HepG2 (cell line): ENCODE results near the gene XAGE3. TPM values are rescaled to one million over a fixed set of nuclear protein-coding genes. Genes with fewer than 3 reads are reported as not detected.

Source experiments
- AHR ChIP-seq: IDR thresholded peaks from 2 replicates; pipeline ENCODE4 v1.6.1; 2018; ENCODE audit warnings: missing genetic modification reagents, missing compliant biosample characterization
- HNF4G ChIP-seq, 2 experiments: sonication (generic) in 1 of 2; formaldehyde crosslinking in 1 of 2; IDR thresholded peaks; 2 replicates each; pipeline versions ENCODE4 v1.4.0 to v1.6.1; 2011 to 2020; ENCODE audit warnings: borderline replicate concordance in 2 of 2, low read depth in 2 of 2, mild to moderate bottlenecking in 2 of 2, low read length in 1 of 2, missing genetic modification reagents in 1 of 2, moderate library complexity in 1 of 2
- PHF5A ChIP-seq: IDR thresholded peaks from one replicate; pipeline ENCODE4 v1.6.1; 2018; ENCODE audit warnings: low read depth, missing genetic modification reagents; ENCODE audit not compliant: unreplicated experiment
- SMARCE1 ChIP-seq: fragments of 450-650 bp; IDR thresholded peaks from 2 replicates; pipeline ENCODE4 v1.6.1; 2017; ENCODE audit warnings: borderline replicate concordance
- ZNF543 ChIP-seq: sonication (generic); formaldehyde crosslinking; IDR thresholded peaks from 2 replicates; pipeline ENCODE4 v1.4.0; 2020; ENCODE audit warnings: mild to moderate bottlenecking, missing genetic modification reagents
- ZNF691 ChIP-seq: sonication (generic); formaldehyde crosslinking; IDR thresholded peaks from 2 replicates; pipeline ENCODE4 v1.4.0; 2020; ENCODE audit warnings: missing genetic modification reagents, low read depth, mild to moderate bottlenecking, borderline replicate concordance
- polyA plus RNA-seq, 8 experiments: library from polyadenylated mRNA; depleted of rRNA in 3 of 8; stranded (reverse) in 7 of 8; unstranded in 1 of 8; fragments of >200 nt; fragmentation: Illumina TruSeq in 4 of 8; extraction: Trizol in 4 of 8; gene quantifications; 2 replicates each; pipeline versions ENCODE4 v1.2.1 to v1.2.3, GENCODE V29; 2011 to 2016; ENCODE audit warnings: low read depth in 4 of 8, missing spikeins in 1 of 8, mixed read lengths in 1 of 8; ENCODE audit not compliant: insufficient read depth in 1 of 8
- total RNA-seq, 5 experiments: library from RNA; depleted of rRNA; stranded (reverse); fragments of >200 nt; fragmentation: Illumina TruSeq; extraction: Trizol; gene quantifications; 2 replicates each; pipeline ENCODE4 v1.2.3, GENCODE V29; 2016; ENCODE audit warnings: low read depth in 1 of 5
- TF ChIP-seq, protein P1 (sequence below): sonication (generic); formaldehyde crosslinking; IDR thresholded peaks from 2 replicates; pipeline ENCODE4 v1.4.0; 2020; ENCODE audit warnings: missing genetic modification reagents
- TF ChIP-seq, protein P2 (sequence below): sonication (generic); formaldehyde crosslinking; IDR thresholded peaks from 2 replicates; pipeline ENCODE4 v1.4.0; 2020; ENCODE audit warnings: missing genetic modification reagents, borderline replicate concordance
- TF ChIP-seq, protein P3 (sequence below): sonication (generic); formaldehyde crosslinking; conservative IDR thresholded peaks from 2 replicates; pipeline ENCODE4 v1.4.0; 2020; ENCODE audit warnings: missing genetic modification reagents

XAGE3 gene
- total and polyA plus RNA-seq, 2 of the 13 experiments (the other 11 are each of a cell fraction or from before 2014, with no cell fraction given): not detected

DNA sequence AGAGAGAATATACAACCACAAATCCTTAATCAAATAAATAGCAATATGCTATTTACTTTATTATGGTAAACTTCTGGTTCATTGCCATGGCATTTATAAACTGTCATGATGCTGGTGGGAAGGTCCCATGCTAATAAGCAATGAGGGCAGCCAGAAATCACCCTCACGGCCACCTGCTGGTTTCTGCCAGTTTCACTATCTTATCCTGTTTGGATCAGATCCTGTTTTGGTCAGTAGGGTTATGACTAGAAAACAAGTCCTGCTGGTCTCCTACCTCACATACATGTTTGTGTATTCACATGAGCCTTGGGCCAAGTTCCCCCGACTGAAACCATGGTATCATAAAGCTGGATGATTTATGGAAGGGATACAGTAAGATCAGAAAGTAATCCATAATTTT, 28.7 kb downstream of the XAGE3 start (continued):
- TF ChIP-seq, protein P1, sequence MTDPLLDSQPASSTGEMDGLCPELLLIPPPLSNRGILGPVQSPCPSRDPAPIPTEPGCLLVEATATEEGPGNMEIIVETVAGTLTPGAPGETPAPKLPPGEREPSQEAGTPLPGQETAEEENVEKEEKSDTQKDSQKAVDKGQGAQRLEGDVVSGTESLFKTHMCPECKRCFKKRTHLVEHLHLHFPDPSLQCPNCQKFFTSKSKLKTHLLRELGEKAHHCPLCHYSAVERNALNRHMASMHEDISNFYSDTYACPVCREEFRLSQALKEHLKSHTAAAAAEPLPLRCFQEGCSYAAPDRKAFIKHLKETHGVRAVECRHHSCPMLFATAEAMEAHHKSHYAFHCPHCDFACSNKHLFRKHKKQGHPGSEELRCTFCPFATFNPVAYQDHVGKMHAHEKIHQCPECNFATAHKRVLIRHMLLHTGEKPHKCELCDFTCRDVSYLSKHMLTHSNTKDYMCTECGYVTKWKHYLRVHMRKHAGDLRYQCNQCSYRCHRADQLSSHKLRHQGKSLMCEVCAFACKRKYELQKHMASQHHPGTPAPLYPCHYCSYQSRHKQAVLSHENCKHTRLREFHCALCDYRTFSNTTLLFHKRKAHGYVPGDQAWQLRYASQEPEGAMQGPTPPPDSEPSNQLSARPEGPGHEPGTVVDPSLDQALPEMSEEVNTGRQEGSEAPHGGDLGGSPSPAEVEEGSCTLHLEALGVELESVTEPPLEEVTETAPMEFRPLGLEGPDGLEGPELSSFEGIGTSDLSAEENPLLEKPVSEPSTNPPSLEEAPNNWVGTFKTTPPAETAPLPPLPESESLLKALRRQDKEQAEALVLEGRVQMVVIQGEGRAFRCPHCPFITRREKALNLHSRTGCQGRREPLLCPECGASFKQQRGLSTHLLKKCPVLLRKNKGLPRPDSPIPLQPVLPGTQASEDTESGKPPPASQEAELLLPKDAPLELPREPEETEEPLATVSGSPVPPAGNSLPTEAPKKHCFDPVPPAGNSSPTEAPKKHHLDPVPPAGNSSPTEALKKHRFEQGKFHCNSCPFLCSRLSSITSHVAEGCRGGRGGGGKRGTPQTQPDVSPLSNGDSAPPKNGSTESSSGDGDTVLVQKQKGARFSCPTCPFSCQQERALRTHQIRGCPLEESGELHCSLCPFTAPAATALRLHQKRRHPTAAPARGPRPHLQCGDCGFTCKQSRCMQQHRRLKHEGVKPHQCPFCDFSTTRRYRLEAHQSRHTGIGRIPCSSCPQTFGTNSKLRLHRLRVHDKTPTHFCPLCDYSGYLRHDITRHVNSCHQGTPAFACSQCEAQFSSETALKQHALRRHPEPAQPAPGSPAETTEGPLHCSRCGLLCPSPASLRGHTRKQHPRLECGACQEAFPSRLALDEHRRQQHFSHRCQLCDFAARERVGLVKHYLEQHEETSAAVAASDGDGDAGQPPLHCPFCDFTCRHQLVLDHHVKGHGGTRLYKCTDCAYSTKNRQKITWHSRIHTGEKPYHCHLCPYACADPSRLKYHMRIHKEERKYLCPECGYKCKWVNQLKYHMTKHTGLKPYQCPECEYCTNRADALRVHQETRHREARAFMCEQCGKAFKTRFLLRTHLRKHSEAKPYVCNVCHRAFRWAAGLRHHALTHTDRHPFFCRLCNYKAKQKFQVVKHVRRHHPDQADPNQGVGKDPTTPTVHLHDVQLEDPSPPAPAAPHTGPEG (CRISPR knock-in tag): no peak
- TF ChIP-seq, protein P2, sequence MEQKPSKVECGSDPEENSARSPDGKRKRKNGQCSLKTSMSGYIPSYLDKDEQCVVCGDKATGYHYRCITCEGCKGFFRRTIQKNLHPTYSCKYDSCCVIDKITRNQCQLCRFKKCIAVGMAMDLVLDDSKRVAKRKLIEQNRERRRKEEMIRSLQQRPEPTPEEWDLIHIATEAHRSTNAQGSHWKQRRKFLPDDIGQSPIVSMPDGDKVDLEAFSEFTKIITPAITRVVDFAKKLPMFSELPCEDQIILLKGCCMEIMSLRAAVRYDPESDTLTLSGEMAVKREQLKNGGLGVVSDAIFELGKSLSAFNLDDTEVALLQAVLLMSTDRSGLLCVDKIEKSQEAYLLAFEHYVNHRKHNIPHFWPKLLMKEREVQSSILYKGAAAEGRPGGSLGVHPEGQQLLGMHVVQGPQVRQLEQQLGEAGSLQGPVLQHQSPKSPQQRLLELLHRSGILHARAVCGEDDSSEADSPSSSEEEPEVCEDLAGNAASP (CRISPR knock-in tag): no peak
- no peak for TF ChIP-seq ZNF691
- no peak for TF ChIP-seq AHR (CRISPR knock-in tag)
- TF ChIP-seq PHF5A (CRISPR knock-in tag): no peak
- TF ChIP-seq, protein P3, sequence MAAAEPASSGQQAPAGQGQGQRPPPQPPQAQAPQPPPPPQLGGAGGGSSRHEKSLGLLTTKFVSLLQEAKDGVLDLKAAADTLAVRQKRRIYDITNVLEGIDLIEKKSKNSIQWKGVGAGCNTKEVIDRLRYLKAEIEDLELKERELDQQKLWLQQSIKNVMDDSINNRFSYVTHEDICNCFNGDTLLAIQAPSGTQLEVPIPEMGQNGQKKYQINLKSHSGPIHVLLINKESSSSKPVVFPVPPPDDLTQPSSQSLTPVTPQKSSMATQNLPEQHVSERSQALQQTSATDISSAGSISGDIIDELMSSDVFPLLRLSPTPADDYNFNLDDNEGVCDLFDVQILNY (CRISPR knock-in tag): no peak
- no peak for TF ChIP-seq HNF4G (IDR thresholded peaks at IDR 0.05; ENCODE audit: borderline replicate concordance, low read depth, low read length)
- no peak for TF ChIP-seq HNF4G (CRISPR knock-in tag; IDR thresholded peaks at IDR 0.05; ENCODE audit: borderline replicate concordance, low read depth)
- TF ChIP-seq SMARCE1: no peak
- no peak for TF ChIP-seq ZNF543
